Adrenal gland (tissue), 5 donors: ENCODE results near the gene EFNA2.

ENCODE experiments used
- CTCF ChIP-seq, 6 experiments: fragments of 450-650 bp in 4 of 6; fragments of 200-600 bp in 2 of 6; sonication (generic) in 1 of 6; IDR thresholded peaks; 1 replicate in 5 of 6; 2 replicates in 1 of 6; pipeline versions ENCODE4 v1.5.1 to v1.8.0; 2016 to 2021; ENCODE audit warnings: antibody characterized with exemption in 6 of 6, mild to moderate bottlenecking in 2 of 6, moderate library complexity in 1 of 6
- POLR2A ChIP-seq, 2 donors: fragments of 450-650 bp; IDR thresholded peaks; one replicate each; pipeline ENCODE4 v1.6.1; 2017; ENCODE audit warnings: antibody characterized with exemption in 2 of 2, mild to moderate bottlenecking in 2 of 2, moderate library complexity in 1 of 2
- donor health status: DM: no; HTN: no; CAD: no.

DNA sequence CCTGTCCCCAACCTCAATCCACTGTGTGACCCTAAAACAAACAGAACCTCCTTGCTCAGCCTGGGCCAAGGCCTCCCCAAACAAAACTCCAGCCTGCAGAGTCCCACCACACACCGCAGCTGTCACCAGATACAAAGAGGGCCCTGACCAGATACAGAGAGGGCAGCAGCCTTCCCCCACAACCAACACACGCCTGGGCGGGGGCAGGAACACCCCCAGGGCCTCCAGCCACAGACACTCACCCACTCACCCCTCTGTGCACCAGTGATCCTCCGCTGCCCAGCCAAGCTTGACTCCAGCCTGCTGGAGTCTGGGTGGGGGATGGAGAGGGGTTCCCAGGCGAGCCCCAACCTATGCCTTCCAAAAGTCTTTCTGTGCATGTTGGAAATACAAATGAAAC lies 22.5 kb upstream of the EFNA2 start:
- TF ChIP-seq CTCF (IDR thresholded peaks at IDR 0.05) = no peak
- no peak for TF ChIP-seq POLR2A (IDR thresholded peaks at IDR 0.05)
